HG03457 (cell line): ENCODE data around the gene PIK3R2.
"Not testable (repeated sequence)": the region's sequence is repeated elsewhere in the genome, so short reads cannot be mapped to it uniquely, and the experiment has no call there.

Experiments used
- ATAC-seq: cut with Tn5 transposase; IDR thresholded peaks from one replicate; pipeline ENCODE4 v1.9.1; 2021; ENCODE audit warnings: moderate number of reproducible peaks; ENCODE audit not compliant: unreplicated experiment

The PIK3R2 gene

DNA sequence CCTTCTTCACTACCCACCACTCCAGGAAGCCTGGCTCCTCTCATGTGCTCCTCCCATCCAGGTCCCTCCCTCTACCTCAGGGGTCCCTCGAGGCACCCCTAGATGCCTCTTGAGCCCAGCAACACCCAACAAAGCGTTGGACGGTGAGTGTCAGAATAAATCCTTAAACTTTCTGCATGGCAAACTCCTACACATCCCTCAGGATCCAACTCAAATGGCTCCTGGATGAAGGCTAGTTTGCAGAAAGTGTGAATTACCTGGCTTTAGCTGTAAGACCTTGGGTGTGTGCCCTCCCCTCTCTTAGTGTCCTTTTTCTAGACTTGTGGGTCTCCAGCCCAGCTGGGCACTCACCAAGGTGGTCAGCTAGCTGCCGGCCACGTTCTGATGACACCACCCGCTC lies 45.4 kb downstream of the PIK3R2 start:
- ATAC-seq, result no peak

DNA sequence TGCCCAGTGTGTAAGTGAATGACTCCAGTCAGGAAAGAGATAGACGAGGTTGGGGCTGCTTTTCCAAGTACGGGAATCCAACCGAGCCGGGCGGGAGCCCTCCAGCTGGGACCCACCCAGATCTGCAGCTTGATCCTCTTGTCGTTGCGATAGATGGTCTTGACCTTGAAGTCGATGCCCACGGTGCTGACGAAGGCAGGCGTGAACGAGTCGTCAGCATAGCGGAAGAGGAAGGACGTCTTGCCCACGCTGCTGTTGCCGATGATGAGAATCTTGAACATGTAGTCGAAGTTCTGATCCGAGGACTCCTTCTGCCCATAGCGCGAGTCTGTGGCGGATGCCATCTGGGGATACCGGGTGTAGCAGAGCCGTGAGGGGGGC lies 49.4 kb downstream of the PIK3R2 start:
- ATAC-seq, result no peak

GRCh38 chr19:18202778-18203407 lies 49.9 kb downstream of the PIK3R2 start:
- no peak for ATAC-seq

DNA sequence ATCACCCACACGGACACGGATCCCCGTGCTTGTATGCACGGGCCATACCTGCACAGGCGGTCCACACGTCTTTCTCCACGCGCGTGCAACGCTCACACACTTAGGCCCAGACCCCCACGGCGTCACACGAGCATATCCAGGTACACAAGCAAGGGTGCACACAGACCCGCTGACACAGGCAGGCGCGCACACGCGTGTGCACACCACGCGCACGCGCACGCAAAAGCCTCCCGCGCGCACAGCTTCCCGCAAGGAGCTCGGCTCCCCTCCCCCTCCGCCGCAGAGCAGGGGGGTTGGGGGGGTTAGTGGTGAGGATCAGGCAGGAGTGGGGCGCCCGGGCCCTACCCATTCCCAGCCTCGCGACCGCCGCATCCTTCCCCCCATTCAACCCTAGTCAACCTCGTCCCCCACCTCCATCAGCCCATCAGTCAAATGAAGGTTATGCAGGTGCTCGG lies 50.5 kb downstream of the PIK3R2 start:
- ATAC-seq, result no peak

GRCh38 chr19:18203863-18204393 lies 51.0 kb downstream of the PIK3R2 start, which contains the start of gene RAB3A:
RAB3A (minus strand) TSS chr19:18204042; CDS start chr19:18202740, 1,302 bp downstream.
- peak; percentile 84 for ATAC-seq

GRCh38 chr19:18204394-18205199 lies 51.6 kb downstream of the PIK3R2 start:
- no peak for ATAC-seq

DNA sequence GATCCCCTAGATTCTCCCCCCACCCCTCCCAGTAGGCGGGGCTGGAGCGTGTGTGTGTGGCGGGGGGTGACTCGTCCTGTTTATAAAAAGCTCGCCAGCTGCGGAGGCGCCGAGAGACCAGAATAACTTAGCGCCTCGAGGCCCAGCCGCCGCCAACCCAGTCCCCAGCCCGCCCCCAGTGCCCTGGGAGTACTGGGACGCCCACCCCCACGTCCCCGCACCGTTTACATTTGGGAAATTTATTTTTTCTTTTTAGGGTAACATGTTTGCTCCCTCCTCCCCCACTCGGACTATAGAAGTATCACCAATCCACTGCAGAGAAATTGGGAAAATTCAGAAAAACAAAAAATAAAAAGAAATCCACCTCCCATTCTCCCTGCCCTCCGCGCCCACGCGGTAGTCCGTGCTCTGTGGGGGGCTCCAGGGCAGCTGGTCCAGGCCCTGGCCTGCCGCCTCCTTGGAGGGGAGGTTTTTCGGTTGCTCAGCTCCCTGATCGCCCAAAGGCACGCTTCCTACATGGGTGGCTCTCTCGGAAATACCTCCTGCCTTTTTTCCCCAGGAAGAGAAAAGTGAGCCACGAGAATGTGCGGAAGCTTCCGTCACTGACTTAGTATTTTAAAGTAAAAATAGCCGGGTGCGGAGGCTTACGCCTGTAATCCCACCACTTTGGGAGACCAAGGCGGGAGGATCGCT lies 52.4 kb downstream of the PIK3R2 start:
- ATAC-seq, result no peak

DNA sequence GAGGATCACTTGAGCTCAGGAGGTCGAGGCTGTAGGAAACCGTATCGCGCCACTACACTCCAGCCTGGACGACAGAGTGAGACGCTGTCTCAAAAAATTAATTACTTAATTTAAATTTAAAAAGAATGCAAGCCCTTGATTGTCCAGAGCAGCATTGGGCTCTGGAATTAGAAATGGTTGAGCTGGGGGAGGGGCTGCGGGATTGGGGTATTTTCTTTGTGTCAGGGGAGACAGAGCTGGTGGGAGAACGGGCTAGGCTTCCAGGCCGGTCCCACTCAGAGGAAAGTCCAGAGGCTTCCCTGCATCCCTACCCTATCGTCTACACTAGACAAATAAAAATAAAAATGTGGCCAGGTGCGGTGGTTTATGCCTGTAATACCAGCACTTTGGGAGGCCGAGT lies 53.1 kb downstream of the PIK3R2 start:
- no peak for ATAC-seq

- ATAC-seq, result no peak
These were observed 55.4 kb downstream of the PIK3R2 start for GRCh38 chr19:18208098-18208951.

DNA sequence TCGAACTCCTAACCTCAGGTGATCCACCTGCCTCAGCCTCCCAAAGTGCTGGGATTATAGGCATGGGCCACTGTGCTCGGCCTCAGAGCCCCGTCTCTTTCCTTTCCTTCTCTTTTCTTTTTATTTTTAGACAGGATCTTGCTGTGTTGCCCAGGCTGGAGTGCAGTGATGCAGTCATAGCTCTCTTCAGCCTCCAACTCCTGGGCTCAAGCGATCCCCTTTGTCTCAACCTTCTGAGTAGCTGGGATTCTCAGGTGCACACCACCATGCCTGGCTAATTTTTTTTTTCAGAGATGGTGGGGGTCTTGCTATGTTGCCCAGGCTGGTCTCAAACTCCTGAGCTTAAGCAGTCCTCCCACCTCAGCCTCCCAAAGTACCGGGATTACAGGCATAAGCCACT lies 56.9 kb downstream of the PIK3R2 start:
- not testable (repeated sequence) for ATAC-seq

- ATAC-seq, result no peak
These were observed 58.7 kb downstream of the PIK3R2 start for GRCh38 chr19:18211683-18212082.

DNA sequence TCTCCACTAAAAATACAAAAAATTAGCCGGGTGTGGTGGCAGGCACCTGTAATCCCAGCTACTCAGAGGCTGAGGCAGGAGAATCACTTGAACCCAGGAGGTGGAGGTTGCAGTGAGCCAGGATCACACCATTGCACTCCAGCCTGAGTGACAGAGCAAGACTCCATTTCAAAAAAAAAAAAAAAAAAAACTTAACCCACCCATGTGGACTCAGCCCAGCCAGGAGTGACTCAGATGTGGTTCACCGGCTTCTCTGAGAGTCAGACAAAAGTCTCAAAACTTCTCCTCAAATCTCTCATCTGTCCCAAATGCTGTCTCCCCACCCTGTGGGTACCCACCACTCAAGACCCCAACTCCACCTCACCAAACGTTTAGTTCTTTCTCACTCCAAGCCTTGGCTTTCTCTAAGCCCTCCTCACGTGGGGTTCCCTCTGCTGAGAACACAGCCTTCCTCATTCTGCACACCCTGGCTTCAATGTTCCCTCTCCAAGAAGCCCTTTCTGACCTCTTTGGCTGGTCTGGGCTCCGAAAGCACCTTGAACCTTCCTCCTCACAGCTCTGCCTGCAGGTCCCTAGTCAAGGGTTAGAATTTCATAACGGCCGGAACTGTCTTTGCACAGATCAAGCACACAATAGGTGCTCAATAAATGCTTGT lies 61.9 kb downstream of the PIK3R2 start:
- no peak for ATAC-seq

DNA sequence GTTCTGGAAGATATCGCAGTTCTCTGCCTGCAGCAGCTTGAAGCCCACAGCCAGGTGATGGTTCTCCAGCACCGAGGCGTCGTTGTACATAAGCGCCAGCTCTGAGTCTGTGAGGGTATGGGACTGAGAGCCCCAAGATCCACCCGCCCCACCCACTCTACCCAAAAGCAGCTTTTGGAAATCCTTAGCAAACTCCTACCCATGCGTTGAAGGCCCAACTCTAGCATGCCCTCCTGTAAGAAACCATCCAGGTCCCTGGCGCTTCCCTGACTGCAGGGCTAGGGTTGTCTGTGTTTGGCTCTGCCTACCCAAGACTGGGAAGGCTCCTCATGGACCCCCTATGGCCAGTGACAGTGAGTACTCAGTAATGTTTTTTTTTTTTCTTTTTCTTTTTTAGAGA lies 63.8 kb downstream of the PIK3R2 start:
- ATAC-seq, result no peak

DNA sequence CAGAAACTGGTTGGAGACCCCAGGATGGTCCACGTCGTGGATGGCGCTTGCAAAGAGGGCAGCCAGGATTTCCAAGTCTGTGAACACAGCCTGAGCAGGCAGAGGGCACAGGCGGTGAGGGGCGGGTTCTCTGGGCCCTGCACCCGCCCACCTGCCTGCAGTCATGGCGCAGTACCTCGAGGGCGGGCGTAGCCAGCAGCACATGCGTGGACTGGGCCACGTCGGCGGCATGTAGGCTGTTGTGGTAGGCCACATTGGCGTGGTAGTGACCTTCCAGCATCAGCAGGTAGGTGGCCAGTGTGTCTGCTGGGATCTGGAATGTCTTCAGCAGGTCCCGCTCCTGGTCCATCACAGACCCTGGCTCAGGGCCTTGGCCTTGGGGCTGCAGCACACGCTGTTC lies 65.2 kb downstream of the PIK3R2 start:
- no peak for ATAC-seq

GRCh38 chr19:18218600-18218999 lies 65.6 kb downstream of the PIK3R2 start:
- ATAC-seq, result no peak
